ENCODE data around the gene TMEM151A.

Gene TMEM151A

GRCh38 chr11:66283461-66284105 is 8.1 kb upstream of the TMEM151A start:
- no peak for DNase-seq (ENCODE audit: low read depth)

GRCh38 chr11:66284526-66285078 is 7.1 kb upstream of the TMEM151A start:
- DNase-seq (ENCODE audit: low read depth): no peak

GRCh38 chr11:66285250-66285947 is 6.3 kb upstream of the TMEM151A start:
- DNase-seq (ENCODE audit: low read depth): no peak

GRCh38 chr11:66286699-66287098 is 5.0 kb upstream of the TMEM151A start:
- DNase-seq (ENCODE audit: low read depth): no peak

GRCh38 chr11:66287211-66287888 is 4.3 kb upstream of the TMEM151A start:
- no peak for DNase-seq (ENCODE audit: low read depth)

- no peak for DNase-seq (ENCODE audit: low read depth)
Observed at GRCh38 chr11:66287889-66288670, 3.6 kb upstream of the TMEM151A start.

GRCh38 chr11:66288671-66289547 is 2.8 kb upstream of the TMEM151A start, which contains the start of gene YIF1A:
YIF1A (minus strand) TSS chr11:66289143; CDS start chr11:66288985, 158 bp downstream.
- peak; percentile 99 for DNase-seq (ENCODE audit: low read depth)

- DNase-seq (ENCODE audit: low read depth): no peak
Observed at GRCh38 chr11:66289548-66290329, 2.0 kb upstream of the TMEM151A start.

- no peak for DNase-seq (ENCODE audit: low read depth)
Observed at GRCh38 chr11:66290330-66290621, 1.4 kb upstream of the TMEM151A start.

- no peak for DNase-seq (ENCODE audit: low read depth)
Observed at GRCh38 chr11:66291303-66291705, 390 bp upstream of the TMEM151A start.

- DNase-seq (ENCODE audit: low read depth): no peak
Observed at GRCh38 chr11:66292543-66293332, 1.0 kb downstream of the TMEM151A start.

GRCh38 chr11:66293352-66293751 is 1.7 kb downstream of the TMEM151A start:
- no peak for DNase-seq (ENCODE audit: low read depth)

GRCh38 chr11:66293777-66294625 is 2.3 kb downstream of the TMEM151A start:
- no peak for DNase-seq (ENCODE audit: low read depth)

GRCh38 chr11:66294626-66295620 is 3.2 kb downstream of the TMEM151A start:
- no peak for DNase-seq (ENCODE audit: low read depth)

- DNase-seq (ENCODE audit: low read depth): no peak
Observed at GRCh38 chr11:66297610-66298009, 5.9 kb downstream of the TMEM151A start.

GRCh38 chr11:66299186-66299585 is 7.5 kb downstream of the TMEM151A start:
- no peak for DNase-seq (ENCODE audit: low read depth)

- DNase-seq (ENCODE audit: low read depth): no peak
Observed at GRCh38 chr11:66302656-66303055, 11.0 kb downstream of the TMEM151A start.
